ENCODE data around the gene SYTL1.

DNA sequence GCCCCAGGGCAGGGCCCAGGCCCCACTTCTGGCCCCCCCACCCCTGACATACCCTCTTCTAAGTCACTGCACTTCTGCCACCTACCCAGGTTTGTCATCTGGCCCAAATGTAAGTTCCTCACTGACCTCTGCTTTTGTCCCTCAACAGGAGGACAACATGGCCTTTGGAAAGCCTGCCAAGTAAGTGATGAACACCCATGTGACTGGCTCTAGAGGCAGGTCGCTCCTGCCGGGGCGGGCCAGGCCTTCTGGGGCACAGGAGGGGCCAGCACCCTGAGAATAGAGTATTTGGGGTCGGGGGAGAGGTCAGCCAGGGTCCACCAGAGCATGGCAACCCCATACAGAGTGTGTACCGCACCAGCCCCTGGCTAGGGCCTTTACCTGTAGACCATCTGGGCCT is 9.9 kb upstream of the SYTL1 start:
- TF ChIP-seq CTCF (IDR thresholded peaks at IDR 0.05; ENCODE audit: borderline replicate concordance, extremely low read depth, low read length, poor library complexity, severe bottlenecking) (no peak), EZH2 (IDR thresholded peaks at IDR 0.05; ENCODE audit: borderline replicate concordance, low read depth, low read length, severe bottlenecking) (no peak)
